Hepatocyte (in vitro differentiated cells): ENCODE data around the gene NAA30. TPM values are rescaled to one million over a fixed set of nuclear protein-coding genes. Genes with fewer than 3 reads are reported as not detected.

Source experiments
- DNase-seq: peaks from one replicate; pipeline ENCODE4 v3.0.0-alpha.2; 2016; ENCODE audit warnings: low spot score
- H2AFZ ChIP-seq: fragments of 200-600 bp; sonication (generic); 2 replicates; pipeline ENCODE4 v1.6.0; 2016; ENCODE audit warnings: antibody characterized with exemption, mild to moderate bottlenecking
- H3K27ac ChIP-seq: fragments of 200-600 bp; sonication (generic); 2 replicates; pipeline ENCODE4 v1.5.1; 2016; ENCODE audit warnings: mild to moderate bottlenecking
- H3K27me3 ChIP-seq: fragments of 200-600 bp; sonication (generic); 2 replicates; pipeline ENCODE4 v1.6.1; 2016
- H3K36me3 ChIP-seq: fragments of 200-600 bp; sonication (generic); replicated peaks from 2 replicates; pipeline ENCODE4 v1.5.1; 2016; ENCODE audit warnings: low read depth; ENCODE audit not compliant: insufficient read depth
- H3K4me1 ChIP-seq: fragments of 200-600 bp; sonication (generic); 2 replicates; pipeline ENCODE4 v1.5.1; 2016; ENCODE audit warnings: mild to moderate bottlenecking, moderate library complexity; ENCODE audit not compliant: insufficient read depth
- H3K4me2 ChIP-seq: fragments of 200-600 bp; sonication (generic); 2 replicates; pipeline ENCODE4 v1.6.0; 2016
- H3K4me3 ChIP-seq: fragments of 200-600 bp; sonication (generic); 2 replicates; pipeline ENCODE4 v1.5.1; 2016; ENCODE audit warnings: mild to moderate bottlenecking
- H3K79me2 ChIP-seq: fragments of 200-600 bp; sonication (generic); 2 replicates; pipeline ENCODE4 v1.6.0; 2017; ENCODE audit warnings: mild to moderate bottlenecking
- H3K9me2 ChIP-seq: fragments of 200-600 bp; sonication (generic); replicated peaks from 2 replicates; pipeline ENCODE4 v1.6.0; 2017; ENCODE audit warnings: mild to moderate bottlenecking; ENCODE audit not compliant: insufficient read depth
- H3K9me3 ChIP-seq: fragments of 200-600 bp; sonication (generic); 2 replicates; pipeline ENCODE4 v1.5.1; 2016; ENCODE audit warnings: low read depth, mild to moderate bottlenecking
- H4K20me1 ChIP-seq: fragments of 200-600 bp; sonication (generic); 2 replicates; pipeline ENCODE4 v1.6.0; 2016; ENCODE audit warnings: mild to moderate bottlenecking; ENCODE audit not compliant: insufficient read depth, poor library complexity, severe bottlenecking
- CTCF ChIP-seq: fragments of 200-600 bp; sonication (generic); IDR thresholded peaks from 2 replicates; pipeline ENCODE4 v1.5.1; 2016; ENCODE audit warnings: antibody characterized with exemption, mild to moderate bottlenecking; ENCODE audit not compliant: poor library complexity
- EZH2 ChIP-seq: fragments of 200-600 bp; sonication (generic); IDR thresholded peaks from 2 replicates; pipeline ENCODE4 v1.6.1; 2016; ENCODE audit warnings: antibody characterized with exemption, mild to moderate bottlenecking, borderline replicate concordance
- EZH2phosphoT487 ChIP-seq: fragments of 200-600 bp; sonication (generic); IDR thresholded peaks from one replicate; pipeline ENCODE4 v1.6.1; 2018; ENCODE audit warnings: antibody characterized with exemption, mild to moderate bottlenecking, low read depth, moderate library complexity; ENCODE audit not compliant: unreplicated experiment, severe bottlenecking
- WGBS: methylation state at CpG from one replicate; pipeline ENCODE4 v1.1.6; 2016; ENCODE audit warnings: low lambda C conversion rate; ENCODE audit errors: missing lambda C conversion rate; 5-methylcytosine and 5-hydroxymethylcytosine counted together
- polyA plus RNA-seq: library from polyadenylated mRNA; unstranded; fragments of >200 nt; fragmentation: Nextera tagmentation; extraction: Ambion mirVana; gene quantifications from 2 replicates; pipeline ENCODE4 v1.2.1, GENCODE V29; 2016
- total RNA-seq: library from RNA; depleted of rRNA; stranded (reverse); fragments of >200 nt; gene quantifications from 2 replicates; pipeline ENCODE4 v1.2.3, GENCODE V29; 2014

NAA30 gene
- total and polyA plus RNA-seq, 2 experiments from 2014 or later = 10.6 to 30.2 TPM

- no peaks in the 10 kb centered on the region for H3K27me3 ChIP-seq
- TF ChIP-seq EZH2phosphoT487 (no peak), EZH2 (no peak)
- H4K20me1 ChIP-seq = no peaks in the 10 kb centered on the region
- H3K9me2 ChIP-seq = no peaks in the 10 kb centered on the region
- no peak for DNase-seq
- no peak overlapping the region for H3K4me2 ChIP-seq
- 68% methylated on average over 2 of the region's 2 CpGs for WGBS
- H3K4me3 ChIP-seq = no peak overlapping the region
- H3K36me3 ChIP-seq = no peaks in the 10 kb centered on the region
- H2AFZ ChIP-seq = no peak overlapping the region
- no peaks in the 10 kb centered on the region for H3K9me3 ChIP-seq
- H3K27ac ChIP-seq = no peak overlapping the region
- peaks cover 40% of the 10 kb centered on the region for H3K79me2 ChIP-seq
- no peaks in the 10 kb centered on the region for H3K4me1 ChIP-seq
Observed at GRCh38 chr14:57401501-57401900, 11.1 kb downstream of the NAA30 start.

- 94% methylated on average over 1 of the region's 1 CpG for WGBS
- no peaks in the 10 kb centered on the region for H3K27me3 ChIP-seq
- H3K9me2 ChIP-seq = no peaks in the 10 kb centered on the region
- H2AFZ ChIP-seq = no peak overlapping the region
- H3K4me2 ChIP-seq = no peak overlapping the region
- H3K9me3 ChIP-seq = no peaks in the 10 kb centered on the region
- H3K4me1 ChIP-seq = no peaks in the 10 kb centered on the region
- peaks cover 46% of the 10 kb centered on the region for H3K79me2 ChIP-seq
- no peak for TF ChIP-seq EZH2
- no peak for TF ChIP-seq CTCF
- no peak for TF ChIP-seq EZH2phosphoT487
- H4K20me1 ChIP-seq = no peaks in the 10 kb centered on the region
- no peak overlapping the region for H3K4me3 ChIP-seq
- H3K27ac ChIP-seq = no peak overlapping the region
- DNase-seq = no peak
- no peaks in the 10 kb centered on the region for H3K36me3 ChIP-seq
Observed at GRCh38 chr14:57402173-57402852, 11.9 kb downstream of the NAA30 start.

GRCh38 chr14:57403521-57403864 is 13.1 kb downstream of the NAA30 start:
- no peak for DNase-seq
- Histone ChIP-seq H3K27me3 (no peaks in the 10 kb centered on the region), H3K9me3 (no peaks in the 10 kb centered on the region), H3K4me3 (no peak overlapping the region), H2AFZ (no peak overlapping the region), H3K36me3 (no peaks in the 10 kb centered on the region), H3K4me2 (no peak overlapping the region), H3K79me2 (peaks cover 54% of the 10 kb centered on the region), H3K4me1 (no peaks in the 10 kb centered on the region), H3K9me2 (no peaks in the 10 kb centered on the region), H4K20me1 (no peaks in the 10 kb centered on the region), H3K27ac (no peak overlapping the region)
- WGBS = 87% methylated on average over 1 of the region's 1 CpG
- TF ChIP-seq EZH2 (no peak), CTCF (no peak), EZH2phosphoT487 (no peak)

- Histone ChIP-seq H3K9me2 (no peaks in the 10 kb centered on the region), H3K4me2 (no peak overlapping the region), H3K9me3 (no peaks in the 10 kb centered on the region), H3K36me3 (no peaks in the 10 kb centered on the region), H3K4me3 (no peak overlapping the region), H3K4me1 (no peaks in the 10 kb centered on the region), H2AFZ (no peak overlapping the region), H3K79me2 (peaks cover 41% of the 10 kb centered on the region), H3K27ac (no peak overlapping the region), H4K20me1 (no peaks in the 10 kb centered on the region), H3K27me3 (no peaks in the 10 kb centered on the region)
- no peak for TF ChIP-seq EZH2
- no peak for DNase-seq
- WGBS = 76% methylated on average over 2 of the region's 2 CpGs
Observed at GRCh38 chr14:57405562-57405961, 15.2 kb downstream of the NAA30 start.
